Spleen (tissue), 7 donors: ENCODE data around the gene OVAAL.

Source experiments
- POLR2A ChIP-seq, 3 donors: fragments of 450-650 bp; IDR thresholded peaks; one replicate each; pipeline ENCODE4 v1.5.1; 2017; ENCODE audit warnings: antibody characterized with exemption in 3 of 3, mild to moderate bottlenecking in 1 of 3
- POLR2AphosphoS5 ChIP-seq, 3 donors: sonication (generic); formaldehyde crosslinking; IDR thresholded peaks; one replicate each; pipeline ENCODE4 v1.5.1; 2017; ENCODE audit warnings: antibody characterized with exemption in 3 of 3
- TF ChIP-seq, protein P1 (sequence below), 11 experiments: fragments of 200-600 bp in 7 of 11; fragments of 450-650 bp in 4 of 11; sonication (generic) in 4 of 11; IDR thresholded peaks in 8 of 11; conservative IDR thresholded peaks in 3 of 11; 1 replicate in 7 of 11; 2 replicates in 4 of 11; pipeline versions ENCODE4 v1.4.0 to v1.8.0; 2016 to 2021; ENCODE audit warnings: antibody characterized with exemption in 11 of 11, inconsistent platforms in 4 of 11, mild to moderate bottlenecking in 1 of 11
- donor health status: DM: no; HTN: no; CAD: no; lungs with moderate emphysema.
- donor health status: DM: no; HTN: no; CAD: no.
- donor health status: DM: no; HTN: no; CAD: no.

DNA sequence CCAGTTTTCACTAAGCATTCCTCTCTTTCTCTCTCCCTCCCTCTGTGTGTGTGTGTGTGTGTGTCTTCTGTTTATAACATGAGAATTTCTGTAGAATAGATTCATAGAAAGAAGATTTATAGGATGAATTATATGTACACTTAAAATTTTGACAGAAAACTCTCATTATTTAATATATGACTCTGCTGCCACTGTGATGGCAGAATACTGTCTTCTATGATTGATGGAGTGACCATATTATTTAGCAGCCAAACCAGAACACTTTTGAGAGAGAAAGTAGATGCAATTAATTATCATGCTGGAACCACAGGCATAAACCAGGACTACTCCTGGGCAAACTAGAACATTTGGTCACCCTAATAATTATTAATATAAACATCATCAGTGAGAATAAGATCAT lies 38.8 kb downstream of the OVAAL start:
- TF ChIP-seq, protein P1, sequence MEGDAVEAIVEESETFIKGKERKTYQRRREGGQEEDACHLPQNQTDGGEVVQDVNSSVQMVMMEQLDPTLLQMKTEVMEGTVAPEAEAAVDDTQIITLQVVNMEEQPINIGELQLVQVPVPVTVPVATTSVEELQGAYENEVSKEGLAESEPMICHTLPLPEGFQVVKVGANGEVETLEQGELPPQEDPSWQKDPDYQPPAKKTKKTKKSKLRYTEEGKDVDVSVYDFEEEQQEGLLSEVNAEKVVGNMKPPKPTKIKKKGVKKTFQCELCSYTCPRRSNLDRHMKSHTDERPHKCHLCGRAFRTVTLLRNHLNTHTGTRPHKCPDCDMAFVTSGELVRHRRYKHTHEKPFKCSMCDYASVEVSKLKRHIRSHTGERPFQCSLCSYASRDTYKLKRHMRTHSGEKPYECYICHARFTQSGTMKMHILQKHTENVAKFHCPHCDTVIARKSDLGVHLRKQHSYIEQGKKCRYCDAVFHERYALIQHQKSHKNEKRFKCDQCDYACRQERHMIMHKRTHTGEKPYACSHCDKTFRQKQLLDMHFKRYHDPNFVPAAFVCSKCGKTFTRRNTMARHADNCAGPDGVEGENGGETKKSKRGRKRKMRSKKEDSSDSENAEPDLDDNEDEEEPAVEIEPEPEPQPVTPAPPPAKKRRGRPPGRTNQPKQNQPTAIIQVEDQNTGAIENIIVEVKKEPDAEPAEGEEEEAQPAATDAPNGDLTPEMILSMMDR (IDR thresholded peaks at IDR 0.05 in 8 of 11, conservative IDR thresholded peaks at IDR 0.05 in 3 of 11), result no peak
- TF ChIP-seq POLR2A (IDR thresholded peaks at IDR 0.05), result no peak
- TF ChIP-seq POLR2AphosphoS5 (IDR thresholded peaks at IDR 0.05), result no peak
